H9 (cell line): ENCODE measurements around the gene OLA1. TPM values are rescaled to one million over a fixed set of nuclear protein-coding genes. Genes with fewer than 3 reads are reported as not detected.

ENCODE experiments used
- DNase-seq: peaks from one replicate; pipeline ENCODE4 v3.0.0-alpha.2; 2017
- H2AFZ ChIP-seq: one replicate; pipeline ENCODE4 v1.6.1; 2013; ENCODE audit warnings: mild to moderate bottlenecking, low read length, control low read depth, moderate library complexity
- H2AK5ac ChIP-seq: 2 replicates; pipeline ENCODE4 v1.6.1; 2013; ENCODE audit warnings: low read length, control low read depth, mixed read lengths; ENCODE audit not compliant: insufficient read length
- H2BK120ac ChIP-seq: one replicate; pipeline ENCODE4 v1.6.1; 2013; ENCODE audit warnings: low read depth, mild to moderate bottlenecking, low read length, control low read depth, inconsistent platforms; ENCODE audit not compliant: poor library complexity, severe bottlenecking
- H2BK12ac ChIP-seq: 2 replicates; pipeline ENCODE4 v1.6.1; 2013; ENCODE audit warnings: low read length, control low read depth, mixed read lengths, low read depth; ENCODE audit not compliant: insufficient read length
- H2BK15ac ChIP-seq: 2 replicates; pipeline ENCODE4 v1.6.1; 2013; ENCODE audit warnings: low read depth, low read length, control low read depth
- H2BK20ac ChIP-seq: one replicate; pipeline ENCODE4 v1.6.1; 2013; ENCODE audit warnings: low read depth, mild to moderate bottlenecking, low read length, control low read depth, inconsistent platforms; ENCODE audit not compliant: poor library complexity, severe bottlenecking
- H2BK5ac ChIP-seq: 2 replicates; pipeline ENCODE4 v1.6.1; 2013; ENCODE audit warnings: low read length, control low read depth, mixed read lengths; ENCODE audit not compliant: insufficient read length
- H3K14ac ChIP-seq: 2 replicates; pipeline ENCODE4 v1.6.1; 2013; ENCODE audit warnings: low read length, control low read depth; ENCODE audit not compliant: insufficient read depth
- H3K18ac ChIP-seq: 2 replicates; pipeline ENCODE4 v1.6.1; 2013; ENCODE audit warnings: low read depth, mild to moderate bottlenecking, mixed read lengths, low read length, control low read depth; ENCODE audit not compliant: insufficient read length
- H3K23ac ChIP-seq: 2 replicates; pipeline ENCODE4 v1.6.1; 2013; ENCODE audit warnings: low read length, control low read depth, mixed read lengths, low read depth; ENCODE audit not compliant: insufficient read length
- H3K23me2 ChIP-seq: 2 replicates; pipeline ENCODE4 v1.6.1; 2013; ENCODE audit warnings: low read depth, mild to moderate bottlenecking, mixed read lengths, low read length, control low read depth; ENCODE audit not compliant: insufficient read length, poor library complexity, severe bottlenecking
- H3K27ac ChIP-seq: 2 replicates; pipeline ENCODE4 v1.5.1; 2013; ENCODE audit warnings: low read length, control low read depth, mixed read lengths, low read depth; ENCODE audit not compliant: insufficient read length
- H3K27me3 ChIP-seq: 2 replicates; pipeline ENCODE4 v1.6.1; 2013; ENCODE audit warnings: low read length, control low read depth, inconsistent platforms; ENCODE audit not compliant: insufficient read depth
- H3K4ac ChIP-seq: 2 replicates; pipeline ENCODE4 v1.6.1; 2013; ENCODE audit warnings: low read depth, mild to moderate bottlenecking, control low read depth, inconsistent platforms, low read length, moderate library complexity
- H3K4me1 ChIP-seq: 2 replicates; pipeline ENCODE4 v1.6.1; 2013; ENCODE audit warnings: low read length, control low read depth, inconsistent platforms; ENCODE audit not compliant: insufficient read depth
- H3K4me2 ChIP-seq: 2 replicates; pipeline ENCODE4 v1.6.1; 2013; ENCODE audit warnings: low read length, control low read depth, mixed read lengths; ENCODE audit not compliant: insufficient read length, insufficient read depth
- H3K56ac ChIP-seq: 2 replicates; pipeline ENCODE4 v1.6.1; 2013; ENCODE audit warnings: low read depth, mild to moderate bottlenecking, mixed read lengths, low read length, control low read depth; ENCODE audit not compliant: insufficient read length
- H3K79me1 ChIP-seq: 2 replicates; pipeline ENCODE4 v1.6.1; 2013; ENCODE audit warnings: low read depth, mild to moderate bottlenecking, moderate library complexity, low read length, control low read depth, inconsistent platforms; ENCODE audit not compliant: insufficient read depth, poor library complexity, severe bottlenecking
- H3K79me2 ChIP-seq: 2 replicates; pipeline ENCODE4 v1.6.1; 2013; ENCODE audit warnings: low read length, control low read depth, inconsistent platforms; ENCODE audit not compliant: insufficient read depth
- H3K9ac ChIP-seq: 2 replicates; pipeline ENCODE4 v1.6.1; 2013; ENCODE audit warnings: low read length, control low read depth, mixed read lengths; ENCODE audit not compliant: insufficient read length; ENCODE audit errors: extremely low read depth
- H3K9me3 ChIP-seq: one replicate; pipeline ENCODE4 v1.6.1; 2013; ENCODE audit warnings: low read depth, low read length, inconsistent platforms; ENCODE audit not compliant: control insufficient read depth
- H3T11ph ChIP-seq: one replicate; pipeline ENCODE4 v1.6.1; 2013; ENCODE audit warnings: mild to moderate bottlenecking, low read length, control low read depth, inconsistent platforms
- H4K20me1 ChIP-seq: one replicate; pipeline ENCODE4 v1.6.1; 2013; ENCODE audit not compliant: control insufficient read depth, insufficient read length, insufficient read depth
- H4K5ac ChIP-seq: 2 replicates; pipeline ENCODE4 v1.6.1; 2013; ENCODE audit warnings: low read depth, mild to moderate bottlenecking, mixed read lengths, low read length, control low read depth; ENCODE audit not compliant: insufficient read length
- H4K8ac ChIP-seq: replicated peaks from 2 replicates; pipeline ENCODE4 v1.6.1; 2013; ENCODE audit warnings: low read length, control low read depth, mixed read lengths, low read depth; ENCODE audit not compliant: insufficient read length
- H4K91ac ChIP-seq: 2 replicates; pipeline ENCODE4 v1.6.1; 2013; ENCODE audit warnings: low read depth, mild to moderate bottlenecking, moderate library complexity, mixed read lengths, low read length, control low read depth; ENCODE audit not compliant: insufficient read length
- H3K27ac Mint-ChIP-seq, 3 experiments: 2 replicates in 2 of 3; 3 replicates in 1 of 3; pipeline ENCODE4 v1.8.0; 2020 to 2021; ENCODE audit warnings: mixed read lengths in 3 of 3, mild to moderate bottlenecking in 1 of 3, moderate library complexity in 1 of 3
- H3K27me3 Mint-ChIP-seq: 2 replicates; pipeline ENCODE4 v1.8.0; 2021; ENCODE audit warnings: low read depth, mild to moderate bottlenecking, moderate library complexity, mixed read lengths
- H3K36me3 Mint-ChIP-seq, 3 experiments: 2 replicates in 2 of 3; 3 replicates in 1 of 3; pipeline ENCODE4 v1.8.0; 2020 to 2021; ENCODE audit warnings: low read depth in 3 of 3, mixed read lengths in 3 of 3; ENCODE audit not compliant: insufficient read depth in 1 of 3
- H3K4me1 Mint-ChIP-seq, 2 experiments: 2 replicates each; pipeline ENCODE4 v1.8.0; 2020; ENCODE audit warnings: mixed read lengths in 2 of 2
- H3K4me3 Mint-ChIP-seq, 2 experiments: 2 replicates in 1 of 2; 3 replicates in 1 of 2; pipeline ENCODE4 v1.8.0; 2020 to 2021; ENCODE audit warnings: mild to moderate bottlenecking in 2 of 2, mixed read lengths in 2 of 2, moderate library complexity in 1 of 2
- H3K9me3 Mint-ChIP-seq, 2 experiments: 2 replicates in 1 of 2; 3 replicates in 1 of 2; pipeline ENCODE4 v1.8.0; 2020; ENCODE audit warnings: mild to moderate bottlenecking in 2 of 2, mixed read lengths in 2 of 2, moderate library complexity in 1 of 2
- CTCF ChIP-seq: fragments of 200-600 bp; sonication (generic); conservative IDR thresholded peaks from 3 replicates; pipeline ENCODE4 v1.8.0; 2021; ENCODE audit warnings: antibody characterized with exemption, mild to moderate bottlenecking
- WGBS: extraction: QIAGEN DNeasy Blood & Tissue Kit; methylation state at CpG from one replicate; pipeline ENCODE4 v1.1.7; 2013; ENCODE audit warnings: missing lambda C conversion rate, low lambda C conversion rate, mixed read lengths; ENCODE audit not compliant: insufficient read length; ENCODE audit errors: extremely low coverage; 5-methylcytosine and 5-hydroxymethylcytosine counted together
- total RNA-seq: library from RNA; stranded (reverse); gene quantifications from 2 replicates; pipeline ENCODE4 v1.2.1, GENCODE V29; 2021

The OLA1 gene
- total RNA-seq, 1 experiment from 2014 or later, result 133 TPM

- no peak overlapping the region for H2BK20ac ChIP-seq
Observed at GRCh38 chr2:174074831-174075230, 173.5 kb downstream of the OLA1 start.

More at GRCh38 chr2:174074831-174075230, 173.5 kb downstream of the OLA1 start:
- no peaks in the 10 kb centered on the region; the same call in 1 of the 2 replicates for H3K4me1 ChIP-seq
- Mint-ChIP-seq H3K4me3 (no peak overlapping the region), H3K27ac (no peak overlapping the region), H3K36me3 (peaks cover 0 to 10% (median 8%) of the 10 kb centered on the region in 3 experiments; a peak in 4 of 7 replicates), H3K4me1 (peaks cover 16 to 18% of the 10 kb centered on the region in 2 experiments), H3K27me3 (no peaks in the 10 kb centered on the region), H3K9me3 (no peaks in the 10 kb centered on the region)
- H4K5ac ChIP-seq, result no peak overlapping the region
- H2AFZ ChIP-seq, result no peak overlapping the region
- H3K4ac ChIP-seq, result no peak overlapping the region
- DNase-seq, result no peak
- H3K23me2 ChIP-seq, result no peaks in the 10 kb centered on the region
- H3K79me2 ChIP-seq, result no peaks in the 10 kb centered on the region
- H3K14ac ChIP-seq, result no peak overlapping the region
- H2AK5ac ChIP-seq, result no peak overlapping the region
- H2BK12ac ChIP-seq, result no peak overlapping the region
- no peaks in the 10 kb centered on the region for H3K9me3 ChIP-seq
- H2BK120ac ChIP-seq, result no peak overlapping the region
- no peak overlapping the region for H3K23ac ChIP-seq
- no peak overlapping the region for H3K27ac ChIP-seq
- no peak overlapping the region for H3K18ac ChIP-seq
- no peak overlapping the region for H3K4me2 ChIP-seq
- no peak overlapping the region for H3T11ph ChIP-seq
- H3K27me3 ChIP-seq, result no peaks in the 10 kb centered on the region
- no peaks in the 10 kb centered on the region for H4K20me1 ChIP-seq
- no peak for TF ChIP-seq CTCF
- no peak overlapping the region for H2BK5ac ChIP-seq
- no CpG with 5 or more reads among the region's 4 CpGs for WGBS
- no peak overlapping the region for H3K56ac ChIP-seq
- H3K9ac ChIP-seq, result no peak overlapping the region
- no peak overlapping the region for H2BK15ac ChIP-seq
- H4K8ac ChIP-seq, result no peak overlapping the region
- H4K91ac ChIP-seq, result no peak overlapping the region
- no peaks in the 10 kb centered on the region for H3K79me1 ChIP-seq
